Measurements from ENCODE around the gene DPYSL4.

Gene DPYSL4

DNA sequence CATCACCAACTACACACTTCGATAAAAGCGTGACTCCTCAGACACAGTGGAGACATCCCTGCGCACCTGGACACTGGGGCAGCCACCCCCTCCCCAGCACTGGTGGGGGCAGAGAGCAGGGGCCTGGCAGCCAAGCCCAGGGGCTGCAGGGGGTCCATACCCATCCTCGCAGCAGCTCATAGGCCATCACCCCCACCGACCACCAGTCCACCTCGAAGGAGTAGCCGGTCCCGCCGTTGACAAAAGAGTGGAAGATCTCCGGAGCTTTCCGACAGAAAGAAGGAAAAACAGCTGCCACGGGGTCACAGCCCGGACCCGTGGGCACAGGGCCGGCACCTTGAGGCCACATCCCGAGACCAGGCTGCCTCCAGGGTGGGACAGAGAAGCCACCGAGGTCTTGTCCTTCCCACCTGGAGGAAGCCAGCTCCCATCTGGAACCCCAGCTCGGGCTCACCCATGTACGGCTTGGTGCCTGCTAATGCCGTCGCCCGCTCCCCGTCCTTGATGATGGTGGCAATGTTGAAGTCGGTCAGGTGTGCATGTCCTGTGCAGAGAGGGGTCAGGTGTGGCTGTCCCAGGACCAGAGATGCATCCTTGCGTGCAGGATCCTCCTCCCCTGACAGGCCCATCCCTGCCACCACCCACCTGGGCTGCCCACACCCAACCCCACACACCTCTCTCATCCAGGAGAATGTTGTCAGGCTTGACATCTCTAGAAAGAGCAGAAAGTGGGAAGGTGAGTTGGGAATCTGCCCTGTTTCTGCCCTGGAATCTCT is 38.5 kb downstream of the DPYSL4 start:
- H2AFZ ChIP-seq (ENCODE audit: low read depth, low read length): no peak overlapping the region
- H3K4me3 ChIP-seq (ENCODE audit: low read length): no peak overlapping the region
- no peaks in the 10 kb centered on the region for H3K27me3 ChIP-seq (ENCODE audit: insufficient read depth, low read length)
- no peaks in the 10 kb centered on the region for H3K36me3 ChIP-seq (ENCODE audit: insufficient read depth, low read length)
- H3K4me1 ChIP-seq (ENCODE audit: insufficient read depth, low read length): no peaks in the 10 kb centered on the region
- H3K9me3 ChIP-seq (ENCODE audit: low read length): no peaks in the 10 kb centered on the region

- Histone ChIP-seq H3K4me1 (ENCODE audit: insufficient read depth, low read length) (no peaks in the 10 kb centered on the region), H3K36me3 (ENCODE audit: insufficient read depth, low read length) (no peaks in the 10 kb centered on the region), H3K9me3 (ENCODE audit: low read length) (no peaks in the 10 kb centered on the region), H2AFZ (ENCODE audit: low read depth, low read length) (no peak overlapping the region), H3K27me3 (ENCODE audit: insufficient read depth, low read length) (no peaks in the 10 kb centered on the region), H3K4me3 (ENCODE audit: low read length) (no peak overlapping the region)
These were observed 39.1 kb downstream of the DPYSL4 start for GRCh38 chr10:132225849-132226205.

GRCh38 chr10:132226586-132227405 is 40.0 kb downstream of the DPYSL4 start:
- Histone ChIP-seq H2AFZ (ENCODE audit: low read depth, low read length) (no peak overlapping the region), H3K4me3 (ENCODE audit: low read length) (no peak overlapping the region), H3K9me3 (ENCODE audit: low read length) (no peaks in the 10 kb centered on the region), H3K27me3 (ENCODE audit: insufficient read depth, low read length) (no peaks in the 10 kb centered on the region), H3K36me3 (ENCODE audit: insufficient read depth, low read length) (no peaks in the 10 kb centered on the region), H3K4me1 (ENCODE audit: insufficient read depth, low read length) (no peaks in the 10 kb centered on the region)

DNA sequence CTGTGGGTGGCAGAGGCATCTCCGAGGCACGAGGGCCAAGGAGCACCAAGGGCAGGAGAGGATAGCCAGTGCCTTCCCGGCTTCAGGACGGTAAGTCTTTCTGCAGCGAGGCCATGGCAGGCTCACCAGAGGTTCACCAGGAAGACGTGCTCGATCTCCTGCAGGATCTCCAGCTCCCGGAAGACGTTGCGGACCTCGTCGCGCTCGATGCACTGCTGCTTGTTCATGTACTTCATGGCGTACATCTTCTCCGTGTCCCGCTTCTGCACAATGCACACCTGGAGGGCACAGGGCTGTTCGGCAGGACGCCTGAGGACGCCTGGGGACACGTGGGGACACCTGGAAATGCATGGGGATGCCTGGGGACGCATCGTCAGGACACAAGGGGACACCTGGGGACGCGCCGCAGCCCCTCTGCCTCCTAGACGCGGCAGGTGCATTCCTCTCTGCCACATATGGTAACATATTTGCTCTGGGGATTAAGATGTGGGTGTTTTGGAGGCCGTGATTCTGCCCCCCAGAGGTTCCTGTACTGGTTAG is 41.2 kb downstream of the DPYSL4 start:
- Histone ChIP-seq H3K36me3 (ENCODE audit: insufficient read depth, low read length) (no peaks in the 10 kb centered on the region), H3K4me3 (ENCODE audit: low read length) (no peak overlapping the region), H3K9me3 (ENCODE audit: low read length) (no peaks in the 10 kb centered on the region), H3K4me1 (ENCODE audit: insufficient read depth, low read length) (no peaks in the 10 kb centered on the region), H3K27me3 (ENCODE audit: insufficient read depth, low read length) (no peaks in the 10 kb centered on the region), H2AFZ (ENCODE audit: low read depth, low read length) (no peak overlapping the region)

- Histone ChIP-seq H3K9me3 (ENCODE audit: low read length) (no peaks in the 10 kb centered on the region), H3K27me3 (ENCODE audit: insufficient read depth, low read length) (no peaks in the 10 kb centered on the region), H3K36me3 (ENCODE audit: insufficient read depth, low read length) (no peaks in the 10 kb centered on the region), H3K4me3 (ENCODE audit: low read length) (no peak overlapping the region), H2AFZ (ENCODE audit: low read depth, low read length) (no peak overlapping the region), H3K4me1 (ENCODE audit: insufficient read depth, low read length) (no peaks in the 10 kb centered on the region)
These were observed 41.9 kb downstream of the DPYSL4 start for GRCh38 chr10:132228616-132229015.

- Histone ChIP-seq H2AFZ (ENCODE audit: low read depth, low read length) (no peak overlapping the region), H3K36me3 (ENCODE audit: insufficient read depth, low read length) (no peaks in the 10 kb centered on the region), H3K4me3 (ENCODE audit: low read length) (no peak overlapping the region), H3K27me3 (ENCODE audit: insufficient read depth, low read length) (no peaks in the 10 kb centered on the region), H3K9me3 (ENCODE audit: low read length) (no peaks in the 10 kb centered on the region), H3K4me1 (ENCODE audit: insufficient read depth, low read length) (no peaks in the 10 kb centered on the region)
These were observed 42.3 kb downstream of the DPYSL4 start for GRCh38 chr10:132229096-132229495.

DNA sequence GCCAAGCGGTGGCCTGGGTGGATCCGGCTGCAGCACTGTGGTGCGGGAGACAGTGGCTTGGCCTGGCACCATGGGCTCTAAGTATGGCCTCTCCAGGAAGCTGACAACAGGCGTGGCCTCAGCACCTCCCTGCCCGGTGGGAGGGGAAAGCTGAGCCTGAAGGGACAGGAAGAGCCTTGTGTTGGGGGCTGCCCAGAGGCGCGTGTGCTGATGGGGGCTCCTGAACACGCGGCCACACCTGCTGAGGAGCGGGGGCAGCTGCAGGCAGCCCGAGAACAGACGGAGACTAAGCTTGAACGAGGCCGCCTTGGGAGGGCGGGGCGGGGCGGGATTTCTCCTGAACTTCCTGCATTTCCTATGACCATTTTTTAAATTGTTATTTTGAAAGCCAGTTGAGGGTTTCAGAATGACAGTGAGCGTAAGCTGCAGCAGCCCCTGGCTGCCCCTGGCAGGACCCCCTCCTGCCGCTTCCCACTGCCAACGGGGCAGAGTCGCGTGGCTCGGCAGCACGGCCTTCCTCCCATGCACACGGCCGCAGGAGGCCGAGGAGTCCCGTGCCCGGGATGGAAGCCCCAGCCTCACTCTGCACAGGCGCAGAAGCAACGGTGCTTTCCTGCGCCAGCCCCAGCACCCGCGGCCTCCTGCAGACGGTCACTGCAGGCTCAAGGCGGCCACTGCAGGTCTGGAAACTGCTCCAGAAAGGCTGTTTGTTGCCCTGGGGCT is 43.2 kb downstream of the DPYSL4 start:
- H3K4me1 ChIP-seq (ENCODE audit: insufficient read depth, low read length): no peaks in the 10 kb centered on the region
- H3K36me3 ChIP-seq (ENCODE audit: insufficient read depth, low read length): no peaks in the 10 kb centered on the region
- peaks cover 3% of the 10 kb centered on the region for H3K9me3 ChIP-seq (ENCODE audit: low read length)
- H3K4me3 ChIP-seq (ENCODE audit: low read length): no peak overlapping the region
- no peak overlapping the region for H2AFZ ChIP-seq (ENCODE audit: low read depth, low read length)
- H3K27me3 ChIP-seq (ENCODE audit: insufficient read depth, low read length): no peaks in the 10 kb centered on the region

DNA sequence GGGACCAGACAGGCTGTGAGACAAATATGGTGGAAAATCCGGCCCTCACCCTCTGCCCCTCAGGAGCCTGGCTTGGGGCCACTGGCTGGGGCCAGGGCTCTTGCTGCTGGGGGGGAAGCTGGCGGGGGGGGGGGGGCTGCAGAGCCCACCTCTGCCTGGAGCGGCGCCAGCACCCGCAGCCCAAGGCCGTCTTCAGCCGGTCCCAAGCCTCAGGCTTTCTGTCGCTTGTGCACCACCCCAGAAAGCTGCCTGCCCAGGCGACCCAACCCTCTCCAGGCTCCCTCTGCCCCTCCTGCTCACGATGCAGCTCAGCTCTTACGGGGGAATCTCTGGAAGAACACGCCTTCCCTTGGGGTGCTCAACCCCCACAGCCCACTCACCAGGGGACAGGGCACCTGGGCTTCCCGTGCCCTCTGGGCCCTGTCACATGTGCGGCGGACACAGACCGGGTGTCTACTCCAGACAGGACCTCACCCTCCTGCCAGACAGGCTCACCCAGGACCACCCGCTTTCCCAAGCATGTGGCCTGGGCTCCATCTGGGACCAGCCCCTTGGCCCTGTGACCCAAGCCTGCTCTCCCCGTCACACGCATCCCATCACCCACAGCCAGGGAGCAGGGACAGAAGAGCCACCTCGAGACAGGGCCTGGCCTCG is 43.9 kb downstream of the DPYSL4 start:
- no peak overlapping the region for H3K4me3 ChIP-seq (ENCODE audit: low read length)

GRCh38 chr10:132231656-132232022 is 44.9 kb downstream of the DPYSL4 start:
- H2AFZ ChIP-seq (ENCODE audit: low read depth, low read length): no peak overlapping the region
- peaks cover 3% of the 10 kb centered on the region for H3K9me3 ChIP-seq (ENCODE audit: low read length)
- no peaks in the 10 kb centered on the region for H3K4me1 ChIP-seq (ENCODE audit: insufficient read depth, low read length)
- no peaks in the 10 kb centered on the region for H3K36me3 ChIP-seq (ENCODE audit: insufficient read depth, low read length)
- no peaks in the 10 kb centered on the region for H3K27me3 ChIP-seq (ENCODE audit: insufficient read depth, low read length)
- no peak overlapping the region for H3K4me3 ChIP-seq (ENCODE audit: low read length)

More for the DNA sequence above, 43.9 kb downstream of the DPYSL4 start:
- Histone ChIP-seq H3K36me3 (ENCODE audit: insufficient read depth, low read length) (no peaks in the 10 kb centered on the region), H3K27me3 (ENCODE audit: insufficient read depth, low read length) (no peaks in the 10 kb centered on the region), H3K9me3 (ENCODE audit: low read length) (peaks cover 3% of the 10 kb centered on the region), H2AFZ (ENCODE audit: low read depth, low read length) (no peak overlapping the region), H3K4me1 (ENCODE audit: insufficient read depth, low read length) (no peaks in the 10 kb centered on the region)

GRCh38 chr10:132232023-132232951 is 45.5 kb downstream of the DPYSL4 start:
- H3K36me3 ChIP-seq (ENCODE audit: insufficient read depth, low read length): no peaks in the 10 kb centered on the region
- no peak overlapping the region for H3K4me3 ChIP-seq (ENCODE audit: low read length)
- no peaks in the 10 kb centered on the region for H3K27me3 ChIP-seq (ENCODE audit: insufficient read depth, low read length)
- H3K4me1 ChIP-seq (ENCODE audit: insufficient read depth, low read length): no peaks in the 10 kb centered on the region
- no peak overlapping the region for H2AFZ ChIP-seq (ENCODE audit: low read depth, low read length)
- peaks cover 3% of the 10 kb centered on the region for H3K9me3 ChIP-seq (ENCODE audit: low read length)

DNA sequence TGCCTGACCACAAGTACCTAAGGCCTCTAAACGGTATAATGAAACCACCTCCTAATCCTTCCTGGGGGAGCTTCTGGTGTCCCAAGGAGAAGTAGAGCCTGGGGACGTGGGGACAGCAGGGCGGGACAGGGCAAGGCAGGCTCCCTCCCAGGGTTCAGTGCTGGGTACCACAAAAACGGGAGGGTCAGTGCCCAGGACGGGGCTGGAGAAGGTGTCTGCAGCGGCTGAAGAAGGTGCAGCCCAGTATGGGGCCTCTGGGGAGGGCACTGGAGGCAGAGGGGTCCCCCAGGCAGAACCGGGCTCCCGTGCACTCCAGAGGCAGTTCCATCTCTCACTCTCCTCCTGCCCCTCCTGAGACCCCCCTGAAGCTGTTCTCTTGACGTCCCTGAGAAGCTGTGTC is 46.2 kb downstream of the DPYSL4 start:
- Histone ChIP-seq H2AFZ (ENCODE audit: low read depth, low read length) (no peak overlapping the region), H3K27me3 (ENCODE audit: insufficient read depth, low read length) (no peaks in the 10 kb centered on the region), H3K9me3 (ENCODE audit: low read length) (peaks cover 3% of the 10 kb centered on the region), H3K4me3 (ENCODE audit: low read length) (no peak overlapping the region), H3K4me1 (ENCODE audit: insufficient read depth, low read length) (peaks cover 6% of the 10 kb centered on the region), H3K36me3 (ENCODE audit: insufficient read depth, low read length) (no peaks in the 10 kb centered on the region)
